Activated CD8-positive, alpha-beta memory T cell treated with anti-CD3 and anti-CD28 coated beads for 48 hours (primary cell): ENCODE measurements around the gene SEMA4D.

Source experiments
- DNase-seq, 3 experiments: peaks; one replicate each; pipeline ENCODE4 v3.0.0-alpha.2; 2020; ENCODE audit warnings: low read depth in 2 of 3, low spot score in 2 of 3

The SEMA4D gene

DNA sequence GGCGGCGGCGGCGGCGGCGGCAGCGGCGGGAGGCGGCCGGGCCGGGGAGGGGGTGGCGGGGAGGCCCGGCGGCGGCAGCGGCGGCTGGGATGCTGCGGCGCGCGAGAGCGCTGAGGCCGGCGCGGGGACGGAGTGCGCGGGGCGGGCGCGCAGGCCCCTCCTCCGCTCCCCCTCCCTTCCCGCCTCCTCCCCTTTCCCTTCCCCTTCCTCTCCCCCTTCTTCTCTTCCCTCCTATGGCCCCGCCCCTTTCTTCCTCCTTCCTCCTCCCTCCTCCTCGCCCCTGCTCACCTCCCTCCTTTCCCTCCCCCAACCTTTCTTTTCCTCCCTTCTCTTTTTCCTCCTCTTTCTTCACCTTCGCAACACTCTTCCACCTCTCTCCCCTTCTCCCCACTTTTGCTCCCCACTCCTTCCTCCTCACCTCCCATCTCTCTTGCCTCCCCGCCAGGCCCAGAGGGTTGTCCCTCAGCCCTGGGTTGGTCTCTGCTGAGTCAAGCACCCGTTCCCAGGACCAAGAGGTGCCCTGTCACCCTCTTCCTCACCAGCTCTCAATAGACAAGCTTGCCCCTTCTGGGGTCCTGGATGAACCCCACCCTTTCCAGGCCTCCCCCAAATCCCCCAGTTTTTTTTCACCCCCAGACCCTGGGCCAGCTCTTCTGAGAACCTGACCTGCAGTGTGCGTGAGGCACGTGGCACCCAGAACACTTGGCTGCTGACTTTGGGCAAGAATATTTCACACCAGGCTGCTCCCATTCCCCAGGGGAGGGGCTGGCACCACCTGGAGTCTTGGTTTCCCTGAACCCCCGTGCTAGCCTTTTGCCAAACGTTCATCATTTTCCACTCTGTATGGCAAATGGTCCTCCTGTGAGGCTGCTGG, at the start of gene SEMA4D:
Gene SEMA4D, minus strand, starts transcription at position 136 of the 874 bp plus-strand sequence. CDS start 92,657 bp downstream, outside the sequence.
- DNase-seq = no peak

DNA sequence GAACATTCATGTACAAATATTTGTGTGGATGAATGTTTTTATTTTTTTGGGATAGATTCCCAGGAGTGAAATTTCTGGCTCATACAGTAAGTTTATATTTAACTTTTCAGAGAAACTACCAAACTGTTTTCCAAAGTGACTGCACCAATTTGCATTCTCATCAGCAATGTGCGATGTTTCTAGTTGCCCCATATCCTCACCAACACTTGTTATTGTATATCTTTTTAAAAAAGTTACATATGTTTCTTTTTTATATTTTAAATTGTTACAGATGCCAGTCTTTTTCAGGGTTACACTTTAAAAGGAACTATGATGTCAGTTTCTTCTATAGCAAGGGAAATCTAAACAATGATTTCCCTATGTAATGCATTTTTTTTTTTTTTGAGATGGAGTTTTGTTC, 49.1 kb upstream of the SEMA4D start:
- DNase-seq = no peak

DNA sequence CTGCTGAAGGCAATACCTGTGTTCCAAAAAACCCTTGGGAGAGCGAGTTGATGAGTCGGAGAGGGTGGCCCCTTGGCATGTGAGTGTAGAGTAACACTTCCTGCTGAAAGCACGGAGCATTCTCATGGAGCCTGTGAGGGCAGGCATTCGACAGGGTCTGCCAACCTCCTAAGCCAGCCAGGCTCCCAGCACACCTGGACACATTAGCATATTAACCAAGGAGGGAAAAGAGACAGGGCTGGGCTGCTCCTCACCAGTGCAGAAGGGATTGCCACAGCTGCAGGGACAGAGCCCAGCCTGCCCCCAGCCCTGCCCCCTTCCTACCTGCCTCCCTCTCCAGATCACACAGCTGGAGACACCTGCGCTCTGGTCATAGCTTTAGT, 46.4 kb upstream of the SEMA4D start:
- no peak for DNase-seq

GRCh38 chr9:89543621-89544278, 45.8 kb upstream of the SEMA4D start:
- DNase-seq = no peak

GRCh38 chr9:89543111-89543510, 45.2 kb upstream of the SEMA4D start:
- no peak for DNase-seq

DNA sequence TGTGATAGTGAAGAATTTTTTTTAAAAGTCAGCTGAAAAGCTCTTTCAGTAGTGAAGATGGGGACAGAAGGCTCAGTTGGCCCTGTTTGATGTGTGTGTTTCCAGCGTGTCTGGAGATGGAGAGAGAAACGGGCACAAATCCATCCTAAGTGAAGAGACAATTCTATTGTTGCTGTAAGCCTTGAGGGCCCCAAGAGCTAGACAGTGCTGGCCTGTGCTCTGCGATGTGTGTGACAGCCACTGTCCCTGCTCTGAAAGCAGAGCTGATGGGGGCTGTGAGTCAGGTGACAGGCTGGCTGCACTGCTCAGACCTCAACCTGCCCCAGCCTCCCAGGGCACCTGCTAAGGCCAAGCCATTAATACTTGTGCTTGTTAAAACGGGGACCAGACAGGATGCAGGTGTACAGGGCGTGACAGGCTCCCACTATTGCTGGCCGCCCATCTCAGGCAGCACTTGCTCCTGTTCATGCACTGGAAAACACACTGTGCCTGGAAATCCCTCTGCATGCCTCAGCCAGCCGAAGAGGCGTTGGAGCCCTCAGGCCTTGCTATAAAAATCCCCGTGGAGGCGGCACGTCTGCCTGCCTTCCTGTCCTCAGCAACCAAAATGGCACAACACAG, 44.6 kb upstream of the SEMA4D start:
- no peak for DNase-seq

DNA sequence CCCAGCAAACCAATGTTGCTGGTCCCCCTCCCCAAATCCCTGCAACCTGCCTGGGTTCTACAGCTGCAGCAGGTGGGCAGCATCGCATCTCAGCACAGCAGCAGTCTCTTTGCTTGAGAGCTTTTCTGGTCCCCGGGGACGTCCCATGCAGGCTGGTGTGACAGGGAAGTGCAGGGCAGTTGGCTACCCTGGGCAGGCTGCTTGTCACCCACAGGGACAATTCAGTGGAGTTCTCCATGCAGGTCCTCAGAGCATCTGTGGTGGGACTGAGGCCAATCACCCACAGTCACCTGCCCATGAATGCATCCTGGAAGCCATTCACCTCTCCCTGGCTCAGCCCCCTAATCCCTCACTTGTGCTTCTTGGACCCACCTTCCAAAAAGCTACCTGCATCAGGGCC, 43.9 kb upstream of the SEMA4D start:
- DNase-seq = no peak

- no peak for DNase-seq
Measured at GRCh38 chr9:89539374-89539773, 41.5 kb upstream of the SEMA4D start.

GRCh38 chr9:89538871-89539270, 41.0 kb upstream of the SEMA4D start:
- DNase-seq = no peak

DNA sequence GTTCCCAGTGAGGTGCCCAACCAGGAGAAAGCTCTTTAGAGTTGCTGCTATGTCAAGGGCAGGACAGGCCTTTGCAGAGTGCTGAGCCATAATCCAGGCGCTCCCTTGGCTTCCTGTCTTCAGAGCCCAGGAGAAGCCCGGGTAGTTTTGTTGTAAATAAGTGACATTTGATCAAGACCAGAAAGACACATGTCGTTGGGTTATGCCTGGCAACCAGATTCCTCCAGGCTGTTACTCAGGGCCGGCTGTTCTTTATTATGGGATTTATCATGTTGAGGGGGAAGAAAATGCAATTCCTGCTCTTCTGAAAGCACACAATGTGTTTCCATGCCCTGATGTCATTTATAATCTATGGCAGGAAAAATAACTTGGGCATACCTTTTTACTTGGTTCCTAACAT, 39.3 kb upstream of the SEMA4D start:
- DNase-seq = no peak

DNA sequence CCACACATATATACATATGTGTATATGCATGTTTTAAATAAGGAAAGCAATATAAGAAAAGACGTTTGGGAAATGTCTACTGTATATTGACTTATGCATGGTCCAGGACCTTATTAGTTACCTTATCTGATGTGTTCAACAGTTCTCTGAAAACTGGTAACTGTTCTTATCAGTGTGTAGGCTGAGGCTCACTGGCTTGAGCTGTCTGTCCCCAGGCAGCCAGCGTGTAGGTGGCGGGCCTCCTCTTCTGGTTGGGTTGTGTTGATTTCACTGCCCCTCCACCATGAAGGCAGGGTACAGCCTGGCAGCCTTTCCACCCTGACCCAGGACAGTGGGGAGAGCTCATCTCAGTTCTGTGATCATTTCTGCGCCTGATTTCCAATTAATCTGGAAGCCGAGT, 38.7 kb upstream of the SEMA4D start:
- DNase-seq = peak in 1 of 3 experiments; percentile 39

- DNase-seq = no peak
Measured at GRCh38 chr9:89536145-89536574, 38.2 kb upstream of the SEMA4D start.

GRCh38 chr9:89535461-89535860, 37.5 kb upstream of the SEMA4D start:
- no peak for DNase-seq

GRCh38 chr9:89534515-89535287, 36.8 kb upstream of the SEMA4D start:
- no peak for DNase-seq

DNA sequence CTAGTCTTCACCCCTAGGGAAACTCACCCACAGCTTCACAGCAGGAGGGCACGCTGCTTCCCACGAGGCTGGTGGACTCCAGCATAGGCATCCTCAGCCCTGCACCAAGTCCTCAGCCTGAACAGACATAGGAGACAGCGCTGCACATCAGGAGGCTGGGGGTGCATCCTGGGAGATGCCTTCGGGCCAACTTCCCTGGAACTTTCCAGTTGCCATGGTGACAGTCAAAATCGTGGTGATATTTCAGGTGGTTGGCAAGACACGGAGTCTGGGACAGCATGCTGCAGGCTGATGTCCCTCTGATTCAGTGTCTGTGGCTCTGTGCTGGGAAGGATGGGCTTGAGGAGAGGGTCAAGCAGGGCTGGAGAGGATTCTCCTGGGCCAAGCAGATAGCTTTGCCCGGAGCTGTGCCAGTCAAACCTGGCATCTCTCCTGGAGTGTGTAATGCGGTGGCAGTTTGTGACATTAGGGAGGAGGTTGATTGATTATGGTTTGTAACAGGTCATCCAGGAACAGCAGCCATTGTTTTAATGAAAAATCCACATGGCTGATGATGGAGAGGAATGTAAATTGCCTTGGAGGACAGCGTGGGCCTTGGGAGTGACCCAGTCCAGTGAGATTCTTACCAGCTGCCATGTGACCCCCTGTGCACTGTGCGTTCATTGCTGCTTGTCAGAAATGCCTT, 35.6 kb upstream of the SEMA4D start:
- DNase-seq = no peak

DNA sequence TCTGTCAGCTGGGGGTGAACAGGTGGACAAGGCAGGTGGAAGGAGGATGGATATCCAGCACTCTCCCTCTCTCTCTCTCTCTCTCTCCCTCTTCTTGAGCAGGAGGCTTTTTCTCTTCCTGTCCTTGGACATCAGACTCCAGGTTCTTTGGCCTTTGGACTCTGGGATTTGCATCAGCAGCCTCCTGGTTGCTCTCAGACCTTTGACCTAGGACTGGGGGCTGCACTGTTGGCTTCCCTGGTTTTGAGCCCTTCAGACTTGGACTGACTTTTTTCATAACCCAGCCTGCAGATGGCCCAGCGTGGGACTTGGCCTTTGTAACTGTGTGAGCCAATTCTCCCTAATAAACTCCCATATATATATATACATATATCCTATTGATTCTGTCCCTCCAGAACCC, 35.0 kb upstream of the SEMA4D start:
- no peak for DNase-seq

DNA sequence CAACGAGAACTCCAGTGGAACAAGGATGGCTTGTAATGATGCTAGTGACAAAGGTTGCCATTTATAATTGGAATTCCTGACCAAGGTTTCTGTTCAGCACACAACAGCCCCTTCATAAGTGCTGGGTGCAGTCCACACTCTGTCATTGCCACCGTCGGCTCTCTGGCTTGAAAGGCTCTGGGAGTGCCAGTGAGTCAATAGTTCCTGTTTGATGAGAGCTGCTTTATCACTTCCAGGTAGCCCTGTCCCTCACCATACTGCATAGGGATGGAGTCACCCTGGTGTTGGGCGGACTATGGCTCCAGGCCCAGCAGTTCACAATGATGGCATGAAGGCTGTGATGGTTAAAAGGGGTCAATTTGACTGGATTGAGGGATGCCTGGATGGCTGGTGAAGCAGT, 34.6 kb upstream of the SEMA4D start:
- DNase-seq = peak in 1 of 3 experiments; percentile 30

DNA sequence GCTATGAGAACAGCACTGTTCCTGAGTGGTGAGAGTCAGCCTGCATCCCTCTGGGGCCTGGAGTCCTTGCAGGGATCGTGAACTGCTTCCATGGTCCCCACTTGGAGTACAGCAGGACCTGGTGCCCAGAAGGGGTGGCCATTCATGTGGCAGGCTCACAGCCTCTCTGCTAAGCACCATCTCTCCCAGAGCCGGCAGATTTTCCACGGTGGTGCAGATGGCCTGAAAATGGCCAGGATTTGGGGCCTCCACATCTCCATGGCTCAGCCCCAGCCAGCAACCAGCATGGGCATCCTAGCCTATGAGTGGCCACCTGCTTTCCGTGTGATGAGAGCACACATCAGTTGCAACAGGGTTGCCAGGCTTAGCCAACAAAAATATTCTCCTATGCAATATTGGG, 33.9 kb upstream of the SEMA4D start:
- no peak for DNase-seq

DNA sequence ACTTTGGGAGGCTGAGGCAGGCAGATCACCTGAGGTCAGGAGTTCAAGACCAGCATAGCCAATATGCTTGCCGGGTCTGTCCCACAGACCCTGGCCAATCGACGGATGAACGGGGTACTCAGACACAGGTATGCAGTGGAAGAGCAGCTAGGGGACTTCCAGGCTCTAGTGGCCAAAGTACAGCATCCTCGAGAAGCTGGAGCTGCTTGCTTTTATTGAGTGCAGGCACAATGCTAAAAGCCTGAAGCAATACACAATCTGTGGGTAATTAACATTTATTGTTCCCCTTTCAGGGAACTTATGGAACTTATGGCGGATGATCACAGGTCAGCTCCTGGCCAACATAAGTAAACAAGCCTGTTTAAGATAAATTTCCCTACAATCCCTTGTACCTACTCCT, 32.8 kb upstream of the SEMA4D start:
- DNase-seq = no peak

DNA sequence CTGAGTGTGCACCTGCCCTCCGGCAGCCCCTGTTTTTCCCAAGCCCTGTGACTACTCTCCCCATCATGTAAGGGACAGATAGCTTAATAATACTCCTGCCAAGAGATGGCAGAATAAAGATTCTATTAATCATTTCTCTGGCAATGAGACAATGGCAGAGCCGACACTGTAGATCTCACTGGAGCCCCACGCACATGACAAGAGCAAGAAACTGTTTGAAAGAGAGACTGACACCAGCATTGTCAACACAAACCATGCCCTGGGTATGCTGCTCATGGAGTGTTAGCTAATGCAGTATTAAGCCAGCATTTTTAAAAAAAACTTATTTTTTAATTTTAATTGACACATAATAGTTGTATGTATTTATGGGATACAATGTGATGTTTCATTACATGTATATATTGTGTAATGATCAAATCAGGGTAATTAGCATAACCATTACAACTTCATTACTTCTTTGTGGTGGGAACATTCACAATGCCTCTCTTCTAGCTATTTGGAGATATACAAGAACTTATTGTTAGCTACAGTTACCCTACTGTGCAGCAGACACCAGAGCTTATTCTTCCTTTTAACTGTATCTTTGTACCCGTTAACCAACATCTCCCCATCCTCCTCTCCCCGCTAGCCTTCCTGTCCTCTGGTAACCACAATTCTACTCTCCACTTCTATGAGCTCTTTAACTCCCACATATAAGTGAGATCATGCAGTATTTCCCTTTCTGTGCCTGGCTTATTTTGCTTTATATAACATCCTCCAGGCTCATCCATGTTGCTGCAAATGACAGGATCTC, 31.5 kb upstream of the SEMA4D start:
- DNase-seq = no peak
